Keratinocyte (primary cell): ENCODE measurements around the gene PPP1R17.

Experiments
- CTCF ChIP-seq, 3 experiments: IDR thresholded peaks in 1 of 3; conservative IDR thresholded peaks in 1 of 3; optimal IDR thresholded peaks in 1 of 3; 2 replicates in 2 of 3; 3 replicates in 1 of 3; pipeline versions ENCODE3 to v1.5.1; 2011; ENCODE audit warnings: low read length in 3 of 3, mild to moderate bottlenecking in 3 of 3, moderate library complexity in 2 of 3, control low read depth in 1 of 3, inconsistent platforms in 1 of 3; ENCODE audit not compliant: insufficient read depth in 2 of 3; ENCODE audit errors: extremely low read depth in 1 of 3
- EZH2 ChIP-seq: IDR thresholded peaks from one replicate; pipeline ENCODE4 v1.6.1; 2012; ENCODE audit warnings: inconsistent platforms, mild to moderate bottlenecking, low read length, moderate library complexity

- TF ChIP-seq CTCF (optimal IDR thresholded peaks at IDR 0.05 in 1 of 3, IDR thresholded peaks at IDR 0.05 in 1 of 3, conservative IDR thresholded peaks at IDR 0.05 in 1 of 3; ENCODE audit: extremely low read depth in 1 of 3, insufficient read depth in 2 of 3, low read length in 3 of 3) (no peak), EZH2 (no peak)
Observed at GRCh38 chr7:31720366-31720765, 33.4 kb downstream of the PPP1R17 start.
